ELF-1 (cell line): Measurements from ENCODE around the gene EVI5L.
"Not testable (repeated sequence)": the region's sequence is repeated elsewhere in the genome, so short reads cannot be mapped to it uniquely, and the experiment has no call there.

Experiments
- DNase-seq: peaks from one replicate; pipeline ENCODE4 v3.0.0-alpha.2; 2016; ENCODE audit warnings: low read depth, low spot score

The EVI5L gene

GRCh38 chr19:7845390-7846154 lies 15.6 kb downstream of the EVI5L start:
- no peak for DNase-seq

- DNase-seq: no peak
Measured at GRCh38 chr19:7846155-7846646, 16.2 kb downstream of the EVI5L start.

- no peak for DNase-seq
Measured at GRCh38 chr19:7847664-7848063, 17.6 kb downstream of the EVI5L start.

- no peak for DNase-seq
Measured at GRCh38 chr19:7848779-7849457, 18.9 kb downstream of the EVI5L start.

GRCh38 chr19:7849631-7849999 lies 19.6 kb downstream of the EVI5L start:
- no peak for DNase-seq

DNA sequence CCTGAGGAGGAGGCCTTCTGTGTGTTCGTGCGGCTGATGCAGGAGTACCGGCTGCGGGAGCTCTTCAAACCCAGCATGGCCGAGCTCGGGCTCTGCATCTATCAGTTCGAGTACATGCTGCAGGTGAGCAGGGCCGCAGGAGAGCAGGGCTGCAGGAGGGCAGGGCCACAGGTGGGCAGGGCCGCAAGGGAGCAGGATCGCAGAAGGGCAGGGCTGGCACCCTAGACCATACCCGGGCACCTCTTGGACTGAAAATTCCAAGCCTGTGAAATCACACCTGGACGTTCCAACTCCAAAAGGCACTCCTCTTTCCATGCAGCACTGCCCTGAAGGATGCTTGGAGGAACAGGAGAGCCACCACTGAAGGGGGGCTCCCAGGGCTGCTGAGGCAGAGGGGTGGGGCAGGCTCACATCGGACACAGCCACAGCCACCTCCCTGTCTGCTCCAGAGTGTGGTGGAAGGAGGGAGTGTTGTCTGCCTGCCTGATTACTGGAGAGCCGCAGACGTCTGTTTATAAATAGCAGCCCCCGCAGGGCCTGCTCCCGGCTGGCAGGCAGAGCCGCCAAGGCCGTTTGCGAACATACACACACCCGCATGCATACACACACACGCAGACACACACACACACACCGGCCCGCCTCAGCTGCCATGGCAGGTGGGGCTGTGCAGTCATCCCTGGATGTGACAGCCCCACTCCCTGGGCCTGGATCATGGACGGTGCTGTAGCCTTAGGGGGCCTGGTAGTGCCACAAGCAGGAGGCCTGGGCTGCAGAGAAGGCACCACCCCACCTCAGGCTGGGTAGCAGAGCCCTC lies 20.2 kb downstream of the EVI5L start:
- no peak for DNase-seq

DNA sequence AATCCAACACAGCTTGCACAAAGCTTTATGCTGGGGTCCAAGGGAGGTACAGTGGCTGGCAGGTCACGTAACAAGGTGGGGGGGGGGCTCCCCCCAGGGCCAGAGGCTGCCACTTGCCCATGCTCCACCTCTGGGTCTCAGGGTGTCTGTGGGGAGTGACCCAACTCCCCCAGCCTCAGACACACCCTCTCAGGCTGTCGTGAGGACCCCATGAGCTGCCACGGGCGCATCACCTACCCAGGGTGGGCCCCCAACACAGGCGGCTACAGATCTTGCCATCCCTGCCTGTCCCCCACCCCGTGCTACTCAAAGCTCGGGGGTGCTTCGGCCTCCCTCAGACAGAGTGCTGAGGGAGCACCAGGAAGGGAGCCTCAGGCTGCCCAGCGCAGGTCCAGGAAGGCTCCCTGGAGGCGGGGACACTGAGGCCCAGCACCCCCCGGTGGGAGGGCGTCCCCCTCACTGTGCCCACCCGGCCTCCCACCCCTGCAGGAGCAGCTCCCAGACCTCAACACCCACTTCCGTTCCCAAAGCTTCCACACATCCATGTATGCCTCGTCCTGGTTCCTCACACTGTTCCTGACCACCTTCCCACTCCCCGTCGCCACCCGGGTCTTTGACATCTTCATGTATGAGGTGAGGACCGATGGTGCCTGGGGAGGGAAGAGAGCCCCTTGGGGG lies 21.1 kb downstream of the EVI5L start:
- no peak for DNase-seq

DNA sequence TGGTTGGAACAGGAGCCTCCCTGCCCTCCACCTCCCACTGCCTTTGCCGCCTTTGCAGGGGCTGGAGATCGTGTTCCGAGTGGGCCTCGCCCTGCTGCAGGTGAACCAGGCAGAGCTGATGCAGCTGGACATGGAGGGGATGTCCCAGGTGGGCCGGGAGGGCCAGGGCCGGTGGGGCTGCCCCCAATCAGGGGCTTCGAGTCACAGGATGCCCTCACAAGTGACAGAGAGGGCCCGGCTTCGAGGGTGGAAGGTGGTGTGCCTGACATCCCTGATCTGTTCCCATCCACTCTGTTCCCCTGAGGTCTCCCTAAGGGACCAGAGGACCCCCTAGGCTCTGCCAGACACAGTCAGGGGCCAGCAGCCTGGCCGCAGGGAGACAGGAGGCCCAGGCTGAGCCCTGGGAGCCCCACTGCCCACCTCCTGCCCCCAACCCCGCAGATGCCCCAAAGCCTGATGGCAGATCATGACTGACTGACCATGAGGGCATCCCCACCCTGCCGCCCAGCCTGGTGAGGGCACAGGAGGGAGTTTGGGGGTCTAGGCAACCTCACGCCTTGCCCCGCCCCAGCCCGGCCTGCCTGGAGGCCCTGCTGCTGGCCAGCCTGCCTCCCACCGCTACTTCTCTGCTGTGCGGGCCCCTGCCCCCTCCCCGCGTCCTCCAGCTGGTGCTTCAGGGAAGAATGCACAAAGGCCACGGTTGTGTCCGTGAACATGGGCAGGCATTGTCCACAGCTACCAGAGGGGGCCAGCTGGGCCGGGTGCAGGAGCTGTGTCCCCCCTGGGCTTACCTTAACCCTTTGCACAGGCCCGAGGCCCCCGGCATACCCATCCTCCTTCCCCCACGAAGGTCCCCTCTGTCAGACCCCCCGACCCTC lies 21.8 kb downstream of the EVI5L start:
- DNase-seq: no peak

DNA sequence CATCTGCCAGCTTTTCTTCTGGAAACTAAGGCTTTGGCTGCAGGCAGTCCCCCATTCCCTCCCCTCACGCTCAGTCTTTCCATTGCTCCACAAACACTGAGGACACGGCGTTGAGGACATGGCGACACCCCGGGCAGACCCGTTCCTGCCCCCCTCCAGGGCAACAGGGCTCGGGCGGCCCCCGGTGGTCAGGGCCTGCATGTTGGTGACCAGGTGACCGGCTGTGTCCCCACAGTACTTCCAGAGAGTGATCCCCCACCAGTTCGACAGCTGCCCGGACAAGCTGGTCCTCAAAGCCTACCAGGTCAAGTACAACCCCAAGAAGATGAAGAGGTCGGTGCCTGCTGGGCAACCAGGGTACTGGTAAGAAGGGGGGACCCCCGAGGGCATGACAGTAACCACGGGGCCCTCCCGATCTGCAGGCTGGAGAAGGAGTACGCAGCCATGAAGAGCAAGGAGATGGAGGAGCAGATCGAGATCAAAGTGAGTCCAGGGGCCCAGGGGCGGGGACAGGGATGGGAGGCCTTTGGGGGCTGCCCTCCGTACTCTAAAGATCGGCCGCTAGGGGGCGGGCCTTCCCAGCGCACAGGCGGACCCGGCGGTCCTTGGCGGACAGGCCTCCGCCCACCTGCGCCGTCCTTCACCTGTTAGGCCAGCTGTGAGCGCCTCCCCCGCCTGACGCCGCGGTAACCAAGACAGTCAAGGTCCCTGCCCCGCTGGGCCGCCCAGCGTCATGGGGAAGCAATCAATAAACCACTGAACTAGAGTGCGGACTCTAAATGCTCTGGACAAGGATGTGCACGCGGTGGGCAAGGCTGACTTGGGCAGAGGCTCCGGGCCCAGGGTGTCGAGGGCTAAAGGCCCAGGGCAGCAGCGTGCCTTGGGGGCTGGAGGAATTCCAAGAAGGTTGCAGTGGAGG lies 23.1 kb downstream of the EVI5L start:
- DNase-seq: peak; percentile 92

DNA sequence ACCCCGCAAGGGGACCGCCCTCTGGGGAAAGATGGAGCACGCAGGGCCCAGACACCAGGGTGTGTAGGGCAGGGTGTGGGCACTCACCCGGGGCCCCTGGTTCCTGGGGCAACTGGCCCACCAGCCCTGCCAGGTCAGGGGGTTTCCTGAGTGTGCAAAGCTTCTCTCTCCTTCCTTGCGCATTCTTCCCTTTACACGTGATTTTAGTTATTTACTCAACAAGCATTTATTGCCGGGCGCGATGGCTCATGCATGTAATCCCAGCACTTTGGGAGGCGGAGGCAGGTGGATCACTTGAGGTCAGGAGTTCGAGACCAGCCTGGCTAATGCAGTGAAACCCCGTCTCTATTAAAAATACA lies 23.7 kb downstream of the EVI5L start:
- no peak for DNase-seq

GRCh38 chr19:7855426-7856108 lies 25.5 kb downstream of the EVI5L start:
- DNase-seq: no peak

DNA sequence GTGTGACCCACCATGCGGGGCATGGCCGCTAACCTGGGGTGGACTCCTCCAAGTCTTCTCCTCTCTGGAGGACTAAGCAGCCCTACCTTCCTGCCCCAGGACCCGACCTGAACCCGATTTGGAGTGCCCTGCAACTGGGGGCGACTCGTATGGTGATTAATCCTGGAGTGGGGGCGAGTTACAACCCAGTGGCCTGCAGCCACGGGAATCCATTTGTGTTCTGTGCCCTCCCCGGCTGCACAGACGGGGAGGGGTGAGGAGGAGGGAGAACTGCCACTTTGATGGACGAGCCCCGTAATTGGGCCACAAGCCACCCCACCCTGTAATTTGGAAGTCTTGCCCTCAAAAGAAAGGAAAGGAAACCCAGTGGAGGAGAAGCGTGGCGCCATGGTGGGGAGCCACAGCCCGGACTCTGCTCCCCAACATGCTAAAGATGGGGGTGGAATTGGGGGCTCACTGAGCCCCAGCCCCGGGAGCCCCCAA lies 26.1 kb downstream of the EVI5L start:
- peak; percentile 15 for DNase-seq

DNA sequence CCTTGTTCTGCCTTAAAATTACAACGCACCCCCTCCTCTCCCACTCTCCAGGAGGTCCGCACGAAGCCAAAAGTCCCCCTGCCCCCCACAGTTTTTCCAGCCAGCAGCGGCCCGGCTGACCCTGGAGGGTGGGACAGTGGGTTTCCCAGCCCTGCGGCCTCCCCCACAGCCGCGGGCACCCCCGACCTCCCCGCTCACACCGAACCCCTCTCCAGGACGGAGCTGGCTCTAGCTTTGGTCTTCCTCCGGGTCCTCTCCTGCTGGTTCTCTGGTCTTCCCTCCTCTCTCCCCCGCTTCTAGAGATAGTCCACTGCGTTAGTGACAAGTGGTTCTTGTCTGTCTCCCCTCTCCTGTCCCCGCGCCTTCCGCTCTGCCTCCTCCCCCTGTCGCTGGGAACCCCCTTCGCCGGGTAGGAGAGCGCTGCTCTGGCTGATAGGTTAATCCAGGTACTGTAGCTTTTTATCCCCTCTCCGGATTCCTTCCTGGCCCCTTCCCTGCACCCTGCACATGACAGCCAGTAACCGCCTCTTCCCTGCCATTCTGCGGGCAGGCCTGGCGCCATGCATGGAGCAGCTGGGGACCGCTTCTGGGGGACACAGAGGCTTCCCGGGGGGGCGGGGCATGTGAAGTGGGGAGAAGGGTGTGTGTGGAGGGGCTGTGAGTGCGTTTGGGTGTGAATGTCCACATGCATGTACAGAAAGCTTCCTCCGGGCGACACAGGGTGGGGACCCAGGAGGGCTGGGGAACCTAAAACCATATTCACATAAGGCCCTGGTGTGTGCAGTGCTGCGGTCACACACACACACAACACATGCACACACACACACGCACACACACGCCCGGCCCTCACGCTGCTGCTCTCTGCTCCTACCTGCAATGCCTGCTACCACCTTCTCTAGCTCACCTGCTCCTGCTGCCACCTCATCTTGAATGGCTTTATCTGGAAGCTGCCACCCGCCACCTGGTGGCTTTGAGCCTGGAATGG lies 27.0 kb downstream of the EVI5L start:
- no peak for DNase-seq

- DNase-seq: no peak
Measured at GRCh38 chr19:7857727-7858108, 27.7 kb downstream of the EVI5L start.

DNA sequence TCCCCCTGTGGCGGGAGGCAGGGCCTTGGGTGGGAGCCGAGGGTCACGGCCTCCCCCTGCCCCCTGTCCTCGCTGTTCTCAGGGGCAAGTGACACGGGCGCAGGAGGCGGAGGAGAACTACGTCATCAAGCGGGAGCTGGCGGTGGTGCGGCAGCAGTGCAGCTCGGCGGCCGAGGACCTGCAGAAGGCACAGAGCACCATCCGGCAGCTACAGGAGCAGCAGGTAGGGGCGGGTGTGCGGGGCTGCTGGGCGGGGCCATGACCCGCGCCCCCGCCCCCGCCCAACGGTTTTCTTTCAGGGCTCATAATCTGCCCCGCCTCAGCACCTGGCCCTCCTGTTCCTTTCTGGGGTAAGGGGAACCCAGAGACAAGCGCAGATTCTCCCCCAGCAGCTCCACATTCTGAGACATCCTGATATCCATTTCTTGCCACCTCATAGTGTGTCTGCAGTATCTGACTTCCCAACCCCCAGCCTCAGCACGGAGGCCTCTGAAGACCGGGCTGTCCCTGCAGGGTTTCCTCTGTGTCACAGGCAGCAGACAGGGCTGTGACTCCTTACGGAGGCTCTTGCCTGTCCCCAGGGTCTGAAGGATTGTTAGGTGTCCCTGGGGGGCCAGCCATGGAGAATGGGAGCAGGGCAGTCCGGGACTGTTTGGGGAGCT lies 28.2 kb downstream of the EVI5L start:
- DNase-seq: peak; percentile 85

- DNase-seq: not testable (repeated sequence)
Measured at GRCh38 chr19:7859087-7859486, 29.1 kb downstream of the EVI5L start.
